Epidermal melanocyte (primary cell): ENCODE data around the gene DSCAML1.

Experiments
- DNase-seq: peaks from one replicate; pipeline ENCODE4 v3.0.0; 2011; ENCODE audit warnings: low spot score; ENCODE audit not compliant: insufficient read length

DSCAML1 gene

DNA sequence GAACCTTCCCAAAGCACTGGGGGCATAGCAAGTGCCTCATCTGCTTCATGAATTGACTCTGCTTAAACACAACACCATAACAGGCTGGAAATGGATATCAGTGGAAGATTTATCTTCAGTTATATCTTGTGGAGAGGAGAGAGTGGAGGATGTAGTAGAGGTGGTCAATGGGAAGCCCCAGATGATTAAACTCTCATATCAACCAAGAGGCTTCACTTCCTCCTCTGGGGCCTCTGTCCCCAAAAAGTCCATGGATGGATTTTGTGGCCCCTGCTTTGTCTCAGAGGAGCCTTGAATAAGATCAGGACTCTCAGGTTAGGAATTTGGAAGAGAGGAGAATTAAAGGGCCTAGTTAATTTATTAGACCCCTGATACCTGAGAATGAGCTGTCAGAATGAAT, 363.3 kb downstream of the DSCAML1 start:
- DNase-seq, result no peak

DNA sequence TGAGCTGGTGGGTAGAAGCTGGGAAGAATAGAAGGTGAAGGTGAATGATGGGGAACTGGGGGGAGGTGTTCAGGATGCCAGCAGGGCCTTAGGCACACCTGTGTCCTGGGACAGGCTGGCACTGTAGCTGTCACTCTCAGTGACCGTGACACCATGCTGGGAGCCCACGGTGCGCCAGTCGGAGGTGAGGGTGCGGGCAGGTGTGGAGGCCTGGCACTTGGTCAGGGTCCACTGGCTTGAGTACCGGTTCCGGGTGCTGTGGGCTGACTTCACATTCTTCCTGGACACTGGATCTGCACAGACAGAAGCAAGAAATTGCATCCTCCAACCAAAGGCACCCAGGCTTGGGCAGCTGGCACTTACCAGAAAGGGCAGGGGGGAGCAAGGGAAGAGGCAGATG, 365.6 kb downstream of the DSCAML1 start:
- DNase-seq, result no peak

DNA sequence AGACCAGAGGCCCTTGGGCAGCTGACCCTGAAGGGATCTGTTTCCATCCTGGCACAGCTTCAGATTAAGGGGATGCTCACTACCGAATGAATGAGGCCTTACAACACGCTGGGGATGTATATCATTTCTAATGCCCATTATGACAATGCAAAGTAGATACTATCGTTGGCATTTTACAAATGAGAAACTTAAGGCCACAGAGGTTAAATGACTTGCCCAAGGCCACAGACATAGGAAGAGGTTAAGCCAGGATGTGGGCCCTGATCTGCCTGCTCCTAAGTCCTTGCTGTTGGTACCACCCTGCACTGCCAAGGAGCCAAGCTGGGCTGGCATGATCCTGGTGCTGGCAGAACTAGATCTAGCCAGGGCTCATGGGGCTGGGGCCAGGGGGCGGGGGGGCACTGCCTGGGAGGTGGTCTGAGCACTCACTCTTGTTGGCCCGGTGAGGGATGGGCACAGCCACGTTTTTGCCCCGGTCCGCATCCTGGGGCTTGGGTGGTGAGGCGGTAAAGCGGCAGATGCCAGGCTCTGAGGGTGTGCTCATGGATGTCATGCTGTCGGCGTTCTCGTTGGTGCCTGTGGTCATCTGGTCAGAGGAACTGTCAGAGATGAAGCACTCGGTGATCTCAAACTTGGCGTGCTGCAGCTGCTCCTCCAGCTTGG, 366.6 kb downstream of the DSCAML1 start:
- DNase-seq, result no peak

DNA sequence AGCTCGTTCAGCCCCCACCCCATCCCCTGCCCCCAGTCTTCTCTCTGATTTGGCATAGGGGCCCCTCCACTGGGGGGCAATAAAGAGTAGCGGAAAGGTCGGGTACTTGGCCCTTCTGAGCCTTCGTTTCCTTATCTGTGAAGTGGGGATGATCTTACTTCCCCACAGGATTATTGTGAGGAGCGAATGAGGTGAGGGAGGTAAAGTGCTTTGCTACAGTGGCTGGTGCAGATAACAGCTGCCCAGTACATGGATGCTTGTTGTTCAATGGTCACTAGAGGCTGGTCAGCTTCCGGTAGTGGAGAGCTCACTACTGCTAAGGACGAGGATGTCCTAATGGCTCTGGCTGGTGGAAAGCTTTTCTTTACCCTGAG, 368.2 kb downstream of the DSCAML1 start:
- DNase-seq, result no peak

DNA sequence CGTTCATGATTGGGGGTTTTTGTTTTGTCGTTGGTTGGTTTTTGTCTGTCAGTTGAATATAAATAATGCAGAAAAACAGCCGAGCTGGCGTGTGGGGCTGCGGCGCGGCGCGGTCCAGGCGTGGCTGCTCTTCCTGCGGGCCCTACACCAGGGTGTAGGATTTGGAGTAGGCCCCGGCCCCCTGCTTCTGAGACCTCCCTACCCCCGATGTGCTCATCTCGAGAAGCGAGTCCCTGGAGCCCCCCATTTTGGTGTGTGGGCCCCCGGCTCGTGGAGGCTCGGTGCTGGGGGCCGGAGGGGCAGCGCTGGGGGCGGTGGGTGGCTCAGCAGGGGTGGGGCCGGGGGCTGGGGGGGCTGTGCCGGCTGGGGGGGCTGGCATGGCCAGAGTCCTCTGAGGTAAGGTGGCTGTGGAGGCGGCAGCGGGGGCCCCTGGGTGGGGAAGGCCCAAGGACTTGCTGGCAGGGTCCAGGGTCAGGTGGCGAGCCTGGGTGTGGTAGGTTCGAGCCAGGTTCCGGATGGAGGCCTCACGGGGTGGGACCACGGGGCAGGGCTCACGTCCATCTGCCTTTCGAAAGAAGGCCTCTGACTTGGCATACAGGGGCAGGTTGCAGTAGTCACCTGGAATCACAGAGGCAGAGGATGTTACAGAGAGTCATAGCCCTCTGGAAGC, 368.7 kb downstream of the DSCAML1 start:
- DNase-seq, result no peak

DNA sequence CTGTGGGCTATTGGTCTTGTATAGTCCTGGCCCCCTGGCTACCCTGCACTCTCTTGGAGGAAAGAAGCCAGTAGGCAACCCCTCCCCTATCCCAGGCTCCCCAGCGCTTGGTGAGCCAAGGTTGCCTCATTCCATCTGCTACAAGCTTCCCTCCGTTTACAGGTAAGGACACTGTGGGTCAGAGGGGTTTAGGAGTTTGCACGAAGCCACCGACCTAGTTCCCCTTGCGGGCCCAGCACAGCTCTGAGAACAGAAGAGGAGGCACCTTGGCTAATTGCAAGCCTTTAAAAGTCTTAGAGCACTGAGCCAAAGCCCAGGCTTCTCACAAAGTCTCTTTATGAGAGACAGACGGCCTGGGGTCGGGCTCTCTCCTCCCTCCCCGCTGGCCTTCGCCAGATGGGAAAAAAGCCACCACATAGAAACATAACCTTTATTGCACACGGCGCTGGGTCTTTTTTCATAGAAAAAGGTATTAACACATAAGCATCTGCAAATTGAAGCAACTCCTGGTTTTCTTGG, 369.6 kb downstream of the DSCAML1 start:
- no peak for DNase-seq

DNA sequence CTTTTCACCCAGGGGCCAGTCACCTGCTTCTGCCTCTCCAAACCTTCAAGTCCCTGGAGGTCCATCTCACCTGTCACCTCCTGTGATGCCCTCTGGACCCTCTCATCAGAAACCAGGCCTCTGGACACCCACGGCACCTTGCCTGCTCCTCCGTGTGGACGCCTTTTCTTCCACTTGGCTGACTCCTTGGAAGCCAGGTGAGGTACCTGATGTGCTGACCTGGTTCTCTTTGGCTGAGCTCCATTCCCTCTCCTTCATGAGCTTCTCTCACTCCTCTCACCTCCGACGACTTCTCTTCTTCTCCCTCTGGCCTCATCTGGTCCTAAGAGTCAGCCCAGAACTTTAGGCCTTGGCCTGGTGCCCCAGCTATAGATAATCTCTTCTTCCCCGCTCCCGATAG, 370.1 kb downstream of the DSCAML1 start:
- no peak for DNase-seq

DNA sequence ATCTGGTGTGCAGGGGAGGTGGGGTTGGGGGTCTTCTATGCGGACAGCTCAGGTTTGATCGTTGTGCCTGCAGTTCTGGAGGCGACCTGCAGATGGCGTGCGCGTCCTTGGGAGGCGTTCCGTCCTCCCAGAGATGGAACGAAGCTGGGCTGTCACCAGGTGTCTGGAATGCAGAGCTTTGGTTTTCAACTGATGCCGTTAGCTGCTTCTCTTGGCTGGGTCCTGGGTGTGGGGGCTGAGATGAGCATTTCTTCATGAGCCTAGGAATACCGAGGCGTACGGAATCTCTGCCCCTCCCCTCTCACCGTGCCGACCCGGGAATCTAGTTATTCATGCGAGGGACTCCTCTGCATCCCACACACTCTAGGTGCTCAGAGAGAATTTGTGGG, 370.7 kb downstream of the DSCAML1 start:
- peak; percentile 82 for DNase-seq

DNA sequence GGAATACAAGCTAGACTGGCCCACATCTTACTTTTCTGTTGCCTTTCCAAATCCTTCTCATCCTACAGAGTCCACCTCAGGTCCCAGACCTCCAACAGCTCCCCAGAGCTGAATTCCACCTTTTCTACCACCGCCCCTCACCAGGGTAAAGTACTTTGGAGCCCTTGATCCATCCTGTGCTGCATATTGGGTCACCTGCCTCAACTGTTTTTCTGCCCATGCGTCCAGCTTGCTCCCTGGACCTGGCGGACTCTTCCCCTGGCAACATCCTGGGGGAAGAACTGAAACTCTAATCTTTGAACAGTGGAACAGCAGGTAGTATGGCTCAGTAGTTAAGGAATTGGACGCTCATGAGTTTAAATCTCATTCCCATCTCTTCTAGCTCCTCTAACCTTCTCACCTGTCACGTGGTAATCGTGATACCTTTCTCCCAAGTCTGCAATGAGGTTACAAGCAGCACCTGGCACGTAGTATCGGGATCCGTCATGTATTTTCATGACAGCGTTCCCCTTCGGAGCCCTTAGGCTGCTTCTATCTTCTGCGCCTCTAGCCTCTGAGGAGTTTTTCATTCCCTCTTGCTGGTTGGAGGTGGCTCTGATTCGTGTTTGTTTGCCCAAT, 371.2 kb downstream of the DSCAML1 start:
- no peak for DNase-seq

DNA sequence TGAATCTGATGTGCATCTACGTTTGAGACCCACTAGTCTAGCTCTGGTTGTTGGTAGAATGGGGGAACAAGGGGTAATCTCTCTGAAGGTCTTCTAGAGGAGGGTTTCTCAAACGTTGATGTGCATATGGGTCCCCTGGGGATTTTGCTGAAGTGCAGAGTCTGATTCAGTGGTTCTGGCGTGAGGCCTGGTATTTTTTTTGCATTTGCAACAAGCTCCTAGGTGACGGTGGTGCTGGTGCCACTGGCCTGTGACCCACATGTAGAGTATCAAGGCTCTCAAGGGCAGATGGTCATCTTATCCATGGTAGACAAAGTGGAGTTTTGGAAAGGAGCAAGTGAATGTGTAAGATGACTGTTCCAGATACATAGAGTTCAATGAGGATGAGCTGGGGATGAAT, 372.2 kb downstream of the DSCAML1 start:
- DNase-seq, result no peak

DNA sequence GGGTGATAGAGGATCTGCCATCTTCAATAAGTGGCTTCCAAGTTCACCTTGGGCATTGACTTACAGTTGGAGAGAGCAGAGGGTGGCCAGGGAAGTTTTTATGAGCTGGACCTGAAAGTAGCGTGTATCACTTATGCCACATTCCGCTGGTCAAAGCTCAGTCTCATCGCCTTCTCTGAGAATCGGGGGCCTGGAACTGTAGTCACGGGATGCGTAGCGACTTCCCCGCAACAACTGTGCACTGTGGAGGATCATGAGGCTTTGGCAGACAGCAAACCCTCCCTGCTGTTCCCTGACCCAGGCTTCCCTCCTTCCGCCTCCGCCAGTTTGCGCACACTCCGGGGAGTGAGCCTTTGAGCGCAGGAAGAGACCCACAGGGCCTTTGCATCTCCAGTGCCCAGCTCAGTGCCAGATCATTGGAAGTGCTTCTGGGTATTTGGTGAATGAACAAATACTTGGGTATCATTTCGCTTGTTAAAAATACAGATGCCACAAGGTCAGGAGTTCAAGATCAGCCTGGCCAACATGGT, 373.9 kb downstream of the DSCAML1 start:
- no peak for DNase-seq

DNA sequence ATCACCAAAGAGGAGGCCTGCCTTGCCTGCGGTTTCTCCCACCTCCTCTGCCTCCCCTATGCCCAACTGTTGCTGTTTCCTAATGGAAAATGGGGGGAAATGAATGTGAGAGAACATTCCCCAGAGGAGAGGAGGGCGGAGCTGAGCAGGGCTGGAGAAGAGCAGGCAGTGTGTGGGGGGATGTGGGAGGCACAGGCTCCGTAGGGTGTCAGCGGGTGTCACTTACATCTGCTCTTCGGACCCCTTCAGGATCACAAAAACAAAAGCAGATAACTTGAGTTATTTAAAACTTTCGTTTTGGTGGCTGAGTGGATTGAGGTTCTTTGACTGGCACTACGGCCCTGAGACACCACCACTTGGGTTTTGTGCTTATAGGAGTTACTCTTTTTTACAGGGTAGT, 375.5 kb downstream of the DSCAML1 start:
- no peak for DNase-seq

DNA sequence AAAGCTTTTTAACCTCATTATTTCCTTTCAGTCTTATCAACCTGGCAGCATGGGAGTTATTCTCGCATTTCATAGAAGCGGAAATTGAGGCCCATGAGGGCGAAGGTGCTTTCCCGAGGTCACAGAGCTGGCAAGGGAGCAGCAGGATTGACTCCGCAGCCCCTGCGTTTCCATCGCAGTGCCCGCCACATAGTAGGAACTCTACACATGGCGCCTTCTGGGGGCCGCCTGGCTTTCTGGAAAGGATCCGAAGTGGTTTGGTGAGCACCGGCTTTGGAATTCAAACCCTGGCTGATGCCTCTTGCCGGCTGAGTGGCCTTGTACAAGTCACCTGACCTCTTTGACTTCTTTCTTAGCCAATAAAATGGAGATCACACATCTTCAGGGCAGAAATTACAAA, 376.0 kb downstream of the DSCAML1 start:
- no peak for DNase-seq

DNA sequence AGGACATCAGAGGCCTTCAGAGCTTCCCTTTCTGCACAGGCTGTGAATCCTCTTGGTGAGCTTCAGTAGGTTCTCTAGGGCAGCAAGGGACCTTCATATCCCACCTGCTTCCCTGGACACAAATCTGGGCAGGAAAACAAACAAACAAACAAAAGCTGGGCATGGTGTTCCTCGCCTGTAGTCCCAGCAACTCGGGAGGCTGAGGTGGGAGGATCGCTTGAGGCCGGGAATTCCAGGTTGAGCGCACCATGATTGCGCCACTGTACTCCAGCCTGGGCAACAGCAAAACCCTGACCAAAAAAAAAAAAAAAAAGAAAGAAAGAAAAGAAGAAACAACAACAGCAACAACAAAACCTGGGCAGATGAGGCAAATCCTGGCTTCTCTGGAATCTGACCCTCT, 376.4 kb downstream of the DSCAML1 start:
- DNase-seq, result no peak

DNA sequence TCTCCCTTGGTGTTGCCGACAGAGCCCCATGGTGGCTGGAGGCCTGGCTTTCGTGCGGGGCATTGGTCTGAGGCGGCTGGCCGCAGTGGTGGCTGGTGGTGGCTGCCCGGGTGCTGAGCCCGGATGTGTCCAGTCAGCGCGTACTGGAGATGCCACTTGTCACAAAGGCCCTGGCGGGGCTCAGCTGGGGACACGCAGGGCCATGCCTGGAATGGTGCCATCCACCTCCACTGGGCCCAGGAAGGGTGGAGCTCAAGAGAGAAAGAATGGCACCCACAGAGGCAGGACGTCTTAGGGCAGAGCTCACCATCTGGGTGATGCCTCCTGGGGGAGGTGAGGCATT, 376.9 kb downstream of the DSCAML1 start:
- DNase-seq, result no peak

DNA sequence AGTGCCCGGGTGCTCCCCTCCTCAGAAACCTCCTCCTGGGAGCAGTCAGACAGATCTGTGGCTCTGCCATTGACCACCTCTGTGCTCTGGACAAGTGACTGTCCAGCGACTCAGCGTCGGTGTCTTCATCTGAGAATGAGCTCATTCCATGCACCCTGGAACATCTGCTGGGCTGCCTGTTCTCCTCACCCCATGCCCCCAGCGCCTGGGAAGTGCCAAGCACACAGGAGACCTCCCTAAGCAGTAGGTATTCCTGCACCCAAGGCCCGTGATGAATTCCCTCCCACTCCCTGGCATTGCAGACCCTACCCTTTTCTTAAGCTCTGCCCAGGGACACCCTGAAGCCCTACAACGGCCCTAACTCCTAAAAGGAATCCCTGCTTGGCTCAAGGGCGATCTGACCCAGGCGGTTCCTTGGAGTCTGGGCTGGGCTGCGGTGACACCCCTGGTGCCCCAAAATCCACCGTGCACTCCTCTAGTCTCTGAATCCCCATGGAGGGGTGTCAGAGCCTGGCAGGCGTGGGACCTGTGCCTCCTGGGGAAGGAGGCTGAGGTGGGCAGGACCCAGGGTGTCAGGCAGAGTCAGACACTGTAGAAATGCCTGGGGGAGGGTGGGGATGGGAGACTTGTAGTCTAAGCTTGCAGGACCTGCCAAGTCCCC, 377.4 kb downstream of the DSCAML1 start:
- no peak for DNase-seq

DNA sequence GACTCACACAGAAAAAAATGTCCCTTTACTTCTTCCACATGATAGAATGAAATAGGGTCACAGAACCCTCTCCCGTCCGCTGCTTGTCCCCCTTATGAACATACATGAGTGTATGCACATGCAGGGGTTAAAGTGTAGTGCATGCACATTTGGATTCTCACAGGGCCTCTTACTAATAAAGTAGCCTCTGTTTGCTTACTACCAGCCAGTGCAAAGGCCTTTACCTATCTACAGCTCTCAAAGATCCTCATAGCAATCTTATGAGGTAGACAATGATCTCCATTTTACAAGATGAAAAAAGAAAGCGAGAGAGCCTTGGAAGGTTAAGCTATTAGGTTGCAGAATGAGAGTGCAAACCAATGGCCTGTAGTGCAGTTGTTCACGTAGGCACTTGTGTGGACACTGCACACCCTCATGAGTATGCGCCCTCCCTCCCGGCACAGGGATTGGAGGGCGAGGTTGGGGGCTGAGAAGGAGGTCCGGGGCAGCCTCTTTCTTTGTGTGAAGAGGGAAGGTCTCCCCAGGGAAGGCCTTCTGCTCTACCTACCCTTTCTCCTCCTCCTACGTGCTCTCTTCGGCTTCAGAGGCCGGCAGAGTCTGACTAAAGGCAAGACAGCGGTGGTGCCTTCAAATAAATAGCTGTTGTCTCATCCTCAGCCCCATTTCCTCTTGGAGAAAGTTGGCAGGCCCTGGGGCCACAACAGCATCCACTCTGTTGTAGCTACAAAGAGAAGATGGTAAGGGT, 378.1 kb downstream of the DSCAML1 start:
- no peak for DNase-seq

DNA sequence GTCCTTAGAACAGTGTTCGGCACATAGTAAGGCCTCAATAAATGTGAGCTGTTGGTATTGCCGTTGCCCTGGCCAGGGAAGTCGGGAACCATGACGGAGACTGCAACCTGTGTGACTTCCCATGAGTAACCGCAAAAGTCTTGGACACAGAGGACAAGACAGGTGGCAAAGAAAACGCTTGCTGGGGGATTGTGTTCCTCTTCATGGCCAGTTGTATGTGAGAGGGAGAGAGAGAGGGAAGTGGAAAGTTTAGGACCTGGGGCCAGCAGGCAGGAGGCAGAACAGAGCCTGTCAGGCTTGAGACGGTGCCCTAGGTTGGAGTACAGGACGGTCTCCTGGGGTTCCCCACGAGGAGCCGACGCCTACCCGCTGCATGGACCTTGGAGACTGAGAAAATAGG, 379.2 kb downstream of the DSCAML1 start:
- DNase-seq, result no peak

DNA sequence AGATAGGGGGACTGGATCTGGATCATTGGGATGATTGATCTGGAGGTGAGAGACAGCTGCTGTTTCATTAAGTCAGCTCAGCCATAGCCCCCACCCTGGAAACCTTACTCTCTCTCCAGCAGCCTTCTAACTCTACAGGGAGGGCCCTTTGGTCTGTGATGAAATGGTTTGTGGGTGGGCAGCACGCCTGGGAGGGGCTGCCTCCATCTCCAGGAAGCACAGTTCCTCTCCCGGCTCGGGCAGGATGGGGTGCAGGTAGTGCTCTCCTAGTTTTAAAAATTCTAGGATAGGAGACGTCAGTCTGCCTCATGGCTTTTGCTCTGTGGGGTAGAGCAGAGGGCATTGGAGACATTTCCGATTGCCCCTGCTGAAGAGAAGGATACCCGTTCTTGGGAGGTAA, 379.7 kb downstream of the DSCAML1 start:
- DNase-seq, result no peak

DNA sequence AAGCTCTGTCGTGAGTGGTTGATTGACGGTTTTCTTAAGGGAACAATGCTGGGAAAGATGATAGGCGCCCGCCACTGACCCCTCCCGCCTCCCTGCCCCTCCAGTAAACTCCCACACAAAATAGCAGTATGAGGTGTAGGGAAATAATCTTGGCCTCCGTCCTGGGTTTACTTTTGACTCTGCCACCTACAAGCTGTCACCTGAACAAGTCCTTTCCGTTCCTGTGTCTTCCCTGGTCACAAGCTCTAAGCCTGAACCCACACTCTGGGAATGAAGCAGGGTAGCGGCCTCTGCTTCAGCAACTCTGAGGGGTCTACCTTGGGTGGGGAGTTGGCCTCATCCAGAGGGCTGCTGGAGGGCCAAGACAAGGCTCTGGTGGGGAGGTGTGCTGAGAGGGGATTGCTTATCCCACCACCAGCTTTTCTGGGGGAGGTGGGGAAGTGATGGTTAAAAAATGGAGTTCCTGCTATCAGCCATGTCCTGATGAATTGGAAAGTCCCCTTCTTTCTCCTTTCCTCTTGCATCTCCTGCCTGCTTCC, 381.6 kb downstream of the DSCAML1 start:
- no peak for DNase-seq

DNA sequence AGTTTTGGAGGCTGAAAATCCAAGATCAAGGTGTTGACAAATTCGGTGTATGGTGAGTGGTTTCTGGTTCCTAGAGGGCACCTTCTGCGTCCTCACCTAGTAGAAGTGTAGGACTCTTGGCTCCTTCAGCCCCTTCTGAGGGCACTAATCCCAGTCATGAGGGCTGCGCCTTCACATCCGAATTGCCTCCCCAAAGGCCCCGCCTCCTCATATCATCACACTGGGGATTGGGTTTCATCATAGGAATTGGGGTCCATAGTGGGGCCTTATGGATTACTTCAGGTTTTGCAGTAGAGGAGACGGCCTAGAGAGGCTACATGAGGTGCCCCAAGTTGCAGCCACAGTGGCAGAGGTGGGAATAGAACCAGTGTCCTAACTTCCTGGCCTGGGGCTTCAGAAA, 382.3 kb downstream of the DSCAML1 start:
- DNase-seq, result no peak
